Suppressor macrophage treated with lipopolysaccharide for 1 hour (primary cell): ENCODE measurements around the gene AHNAK2.

Experiments used
- DNase-seq, 3 donors: peaks; one replicate each; pipeline ENCODE4 v3.0.0-alpha.2; 2020 to 2022

Gene AHNAK2

GRCh38 chr14:104936361-104937155, 41.6 kb downstream of the AHNAK2 start:
- no peak for DNase-seq

- no peak for DNase-seq
Measured at GRCh38 chr14:104935955-104936354, 42.2 kb downstream of the AHNAK2 start.

GRCh38 chr14:104935026-104935650, 43.0 kb downstream of the AHNAK2 start:
- no peak for DNase-seq

- no peak for DNase-seq
Measured at GRCh38 chr14:104933746-104934733, 44.1 kb downstream of the AHNAK2 start.

- peak; percentile 84 to 95 (median 93) for DNase-seq
Measured at GRCh38 chr14:104932676-104933631, 45.2 kb downstream of the AHNAK2 start.

- DNase-seq: no peak
Measured at GRCh38 chr14:104931771-104932675, 46.2 kb downstream of the AHNAK2 start.

- no peak for DNase-seq
Measured at GRCh38 chr14:104931304-104931770, 46.8 kb downstream of the AHNAK2 start.

- no peak for DNase-seq
Measured at GRCh38 chr14:104930526-104931303, 47.5 kb downstream of the AHNAK2 start.

GRCh38 chr14:104929268-104930230, 48.6 kb downstream of the AHNAK2 start:
- no peak for DNase-seq

- no peak for DNase-seq
Measured at GRCh38 chr14:104928391-104929133, 49.6 kb downstream of the AHNAK2 start.

- no peak for DNase-seq
Measured at GRCh38 chr14:104927901-104928300, 50.3 kb downstream of the AHNAK2 start.

GRCh38 chr14:104927432-104927816, 50.8 kb downstream of the AHNAK2 start:
- DNase-seq: no peak

GRCh38 chr14:104926619-104927431, 51.3 kb downstream of the AHNAK2 start:
- peak; percentile 62 to 73 (median 73) for DNase-seq

- DNase-seq: no peak
Measured at GRCh38 chr14:104925855-104926609, 52.1 kb downstream of the AHNAK2 start.

- no peak for DNase-seq
Measured at GRCh38 chr14:104925214-104925854, 52.8 kb downstream of the AHNAK2 start.
